Esophagus squamous epithelium (tissue), 4 donors: ENCODE data around the gene PNMA5.

Experiments
- POLR2A ChIP-seq, 4 donors: fragments of 450-650 bp; IDR thresholded peaks; one replicate each; pipeline ENCODE4 v1.6.1; 2017; ENCODE audit warnings: antibody characterized with exemption in 4 of 4, mild to moderate bottlenecking in 4 of 4, moderate library complexity in 3 of 4
- TF ChIP-seq, protein P1 (sequence below), 6 experiments: fragments of 450-650 bp in 4 of 6; fragments of 200-600 bp in 2 of 6; sonication (generic) in 2 of 6; IDR thresholded peaks; one replicate each; pipeline ENCODE4 v1.5.1; 2016 to 2019; ENCODE audit warnings: antibody characterized with exemption in 6 of 6, mild to moderate bottlenecking in 4 of 6, moderate library complexity in 4 of 6

DNA sequence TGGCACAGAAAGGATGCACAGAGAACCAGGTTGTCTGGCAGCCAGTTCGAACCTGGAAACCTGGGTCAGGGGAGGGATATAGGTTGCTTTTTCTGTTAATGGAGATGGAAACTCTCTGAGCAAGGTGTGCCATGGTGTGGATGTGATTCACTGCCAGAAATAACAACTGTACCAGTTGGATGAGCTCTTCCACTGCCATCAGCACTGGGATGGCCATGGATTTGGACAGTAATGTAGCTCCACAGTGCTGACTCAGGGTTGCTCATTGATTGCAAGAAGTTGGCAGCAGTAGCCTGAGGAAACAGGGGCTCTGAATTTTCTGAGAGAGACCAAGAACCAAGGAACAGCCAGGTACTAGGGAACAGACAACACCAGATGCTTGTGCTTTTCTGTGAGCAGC is 33.8 kb downstream of the PNMA5 start:
- no peak for TF ChIP-seq POLR2A (IDR thresholded peaks at IDR 0.05)
- TF ChIP-seq, protein P1, sequence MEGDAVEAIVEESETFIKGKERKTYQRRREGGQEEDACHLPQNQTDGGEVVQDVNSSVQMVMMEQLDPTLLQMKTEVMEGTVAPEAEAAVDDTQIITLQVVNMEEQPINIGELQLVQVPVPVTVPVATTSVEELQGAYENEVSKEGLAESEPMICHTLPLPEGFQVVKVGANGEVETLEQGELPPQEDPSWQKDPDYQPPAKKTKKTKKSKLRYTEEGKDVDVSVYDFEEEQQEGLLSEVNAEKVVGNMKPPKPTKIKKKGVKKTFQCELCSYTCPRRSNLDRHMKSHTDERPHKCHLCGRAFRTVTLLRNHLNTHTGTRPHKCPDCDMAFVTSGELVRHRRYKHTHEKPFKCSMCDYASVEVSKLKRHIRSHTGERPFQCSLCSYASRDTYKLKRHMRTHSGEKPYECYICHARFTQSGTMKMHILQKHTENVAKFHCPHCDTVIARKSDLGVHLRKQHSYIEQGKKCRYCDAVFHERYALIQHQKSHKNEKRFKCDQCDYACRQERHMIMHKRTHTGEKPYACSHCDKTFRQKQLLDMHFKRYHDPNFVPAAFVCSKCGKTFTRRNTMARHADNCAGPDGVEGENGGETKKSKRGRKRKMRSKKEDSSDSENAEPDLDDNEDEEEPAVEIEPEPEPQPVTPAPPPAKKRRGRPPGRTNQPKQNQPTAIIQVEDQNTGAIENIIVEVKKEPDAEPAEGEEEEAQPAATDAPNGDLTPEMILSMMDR (IDR thresholded peaks at IDR 0.05): no peak
